NCI-H82 (cell line): ENCODE data around the gene GFI1B.

Source experiments
- DNase-seq: peaks from one replicate; lab custom pipeline; 2025; lab: John Stamatoyannopoulos, UW

GFI1B gene

DNA sequence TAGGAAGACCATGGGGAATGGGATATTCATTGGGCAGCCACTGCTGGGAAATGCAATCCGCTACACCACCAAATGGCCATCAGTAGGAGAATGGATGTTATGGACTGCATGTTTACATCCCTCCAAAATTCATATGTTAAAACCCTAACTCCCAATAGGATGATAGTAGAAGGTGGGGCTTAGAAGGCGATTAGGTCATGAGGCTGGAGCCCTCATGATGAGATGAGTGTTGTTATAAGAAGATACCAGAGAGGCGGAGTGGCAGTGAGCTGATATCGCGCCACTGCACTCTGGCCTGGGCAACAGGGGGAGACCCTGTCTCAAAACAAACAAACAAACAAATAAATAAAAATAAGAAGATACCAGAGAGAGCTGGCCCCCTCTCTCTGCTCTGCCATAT lies 36.2 kb downstream of the GFI1B start:
- no peak for DNase-seq

DNA sequence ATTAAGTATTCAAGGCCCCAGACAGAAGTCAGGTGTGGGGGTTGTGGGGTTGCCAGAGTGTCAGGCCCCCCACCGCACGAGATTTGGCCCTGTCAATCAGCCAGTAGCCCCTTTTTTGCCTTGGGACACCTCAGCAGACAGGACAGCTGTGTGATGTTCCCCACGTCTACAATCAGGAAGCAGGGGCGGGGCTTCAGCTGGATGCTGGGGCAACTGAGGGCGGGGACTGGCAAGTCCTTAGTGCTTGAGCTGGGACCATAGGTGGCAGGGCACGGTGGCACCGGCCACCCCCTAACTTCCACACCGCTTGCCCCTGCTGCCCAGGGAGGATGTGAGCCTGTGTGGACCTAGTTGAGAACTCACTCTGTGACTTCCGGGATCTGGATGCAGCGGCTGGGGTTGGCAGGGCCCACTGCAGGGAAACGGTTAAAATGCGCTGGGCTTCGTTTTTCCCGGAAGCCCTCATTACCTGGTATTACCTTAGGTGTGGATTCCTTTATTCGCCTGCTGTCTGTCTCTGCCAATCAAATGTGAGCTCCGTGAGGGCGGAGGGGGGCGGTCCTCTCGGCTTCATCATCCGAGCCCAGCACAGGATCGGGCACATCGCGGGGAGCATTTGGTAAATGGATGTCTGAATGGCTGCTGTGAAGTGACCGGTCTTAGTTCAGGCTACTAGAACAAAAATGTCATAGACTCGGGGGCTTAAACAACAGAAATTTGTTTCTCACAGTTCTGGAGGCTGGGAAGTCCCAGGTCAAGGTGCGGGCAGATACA lies 44.8 kb downstream of the GFI1B start:
- peak; percentile 40 for DNase-seq

DNA sequence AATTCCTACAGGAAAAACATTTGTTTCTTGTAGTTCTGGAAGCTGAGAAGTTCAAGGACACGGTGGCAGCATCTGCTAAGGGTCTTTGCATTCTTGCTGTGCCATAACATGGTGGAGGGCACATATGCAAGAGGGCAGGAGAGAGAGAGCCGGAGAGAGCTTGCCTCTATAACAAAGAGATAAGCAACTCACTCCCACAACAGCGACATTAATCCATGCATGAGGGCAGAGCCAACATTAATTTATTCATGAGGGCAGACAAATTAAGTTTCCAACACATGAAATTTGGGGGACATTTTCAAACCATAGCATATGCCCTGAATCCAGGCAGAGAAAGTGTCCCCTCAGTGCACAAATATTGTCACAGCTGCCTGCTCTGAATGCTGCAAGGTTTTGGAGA lies 47.9 kb downstream of the GFI1B start:
- no peak for DNase-seq

DNA sequence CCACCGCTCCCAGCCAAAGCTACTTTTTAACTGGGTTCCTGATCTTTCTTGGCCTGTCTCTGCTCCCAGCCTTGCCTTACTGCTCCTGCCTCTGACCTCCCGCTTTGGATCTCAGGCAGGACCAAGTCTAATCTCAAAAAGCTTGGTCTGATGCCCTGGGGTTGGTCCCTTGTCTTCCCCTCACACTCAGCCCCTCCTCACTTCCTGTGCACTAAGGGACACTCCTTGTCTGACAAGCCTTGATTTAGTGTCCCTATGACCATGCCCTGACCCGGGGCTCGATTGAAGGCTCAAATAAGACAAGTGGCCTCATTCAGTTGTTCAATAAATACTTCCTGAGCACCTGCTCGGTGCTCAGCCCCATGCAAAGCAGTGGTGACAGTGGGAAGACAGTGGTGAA lies 48.6 kb downstream of the GFI1B start:
- no peak for DNase-seq

DNA sequence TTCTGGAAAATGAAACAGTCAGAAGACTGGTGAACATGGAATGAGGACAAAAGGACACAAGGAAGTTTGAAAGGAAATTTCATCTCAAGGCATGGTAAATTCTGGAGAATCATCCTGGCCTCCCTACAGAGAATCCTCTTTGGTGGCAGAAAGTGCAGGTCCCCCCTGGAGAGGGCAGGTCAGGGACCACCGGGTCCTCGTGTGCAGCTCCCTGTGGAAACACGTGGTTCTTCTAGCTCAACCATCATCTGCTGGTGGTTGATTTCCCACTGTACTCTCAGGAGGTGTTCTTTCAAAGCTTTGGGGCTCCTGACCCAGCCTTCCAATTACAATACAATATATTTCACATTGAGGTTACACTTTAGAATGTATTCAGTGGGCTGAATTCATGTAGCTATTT lies 49.7 kb downstream of the GFI1B start:
- DNase-seq, result no peak

DNA sequence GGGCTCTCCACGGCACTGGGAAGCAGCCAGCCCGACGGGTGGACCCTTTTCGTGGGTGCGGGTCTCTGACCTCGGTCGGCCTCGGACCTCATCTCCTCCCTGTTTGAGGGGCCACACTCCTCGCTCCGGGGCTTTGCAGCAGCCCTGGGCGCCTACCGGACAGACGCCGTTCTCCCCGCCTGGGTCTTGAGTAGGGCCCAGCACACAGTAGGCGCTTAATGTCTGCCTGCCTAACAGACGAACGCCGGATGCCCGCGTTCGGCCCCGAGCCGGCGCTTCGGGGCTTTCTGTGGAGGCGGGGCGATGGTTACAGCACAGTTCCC lies 51.5 kb downstream of the GFI1B start:
- DNase-seq, result no peak

DNA sequence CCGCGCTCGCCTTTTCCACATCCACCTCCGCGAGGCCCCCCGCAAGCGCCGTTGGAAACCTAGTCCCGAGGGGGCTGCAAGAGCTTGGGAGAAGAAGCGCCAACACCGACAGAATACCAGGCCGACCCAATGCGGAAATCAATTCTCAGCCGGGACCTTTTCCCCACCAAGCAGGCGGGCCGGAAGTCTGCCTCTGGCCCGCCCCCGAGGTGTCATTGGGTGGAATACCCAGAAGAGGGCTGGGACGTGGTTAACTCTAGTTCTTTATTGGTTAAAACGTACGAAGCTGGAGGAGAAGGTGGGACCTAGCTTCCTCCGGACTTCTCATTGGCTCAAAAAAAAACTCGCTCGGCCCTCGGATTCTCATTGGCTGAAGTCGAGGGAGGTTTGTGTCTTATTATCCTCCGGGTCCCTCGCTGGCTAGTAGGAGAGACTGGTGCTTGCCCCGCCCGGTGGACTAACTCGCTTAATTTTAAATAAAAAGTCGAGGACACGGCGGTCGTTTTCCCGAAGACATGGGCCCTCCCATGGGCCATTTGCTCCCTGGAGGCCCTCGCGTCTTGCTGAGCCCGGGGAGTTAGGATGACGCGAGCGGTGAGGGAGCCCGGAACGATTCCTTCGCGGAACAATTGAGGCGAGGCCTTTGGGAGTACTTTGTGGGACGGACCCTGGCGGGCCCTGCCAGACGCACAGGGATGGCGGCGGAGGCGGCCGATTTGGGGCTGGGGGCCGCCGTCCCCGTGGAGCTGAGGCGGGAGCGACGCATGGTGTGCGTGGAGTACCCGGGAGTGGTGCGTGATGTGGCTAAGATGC lies 52.0 kb downstream of the GFI1B start, which contains the start of gene GTF3C5:
TSS of gene GTF3C5 (plus strand) at position 681 of the 813 bp plus-strand sequence. CDS start at position 696, 15 bp downstream.
- DNase-seq, result peak; percentile 99

DNA sequence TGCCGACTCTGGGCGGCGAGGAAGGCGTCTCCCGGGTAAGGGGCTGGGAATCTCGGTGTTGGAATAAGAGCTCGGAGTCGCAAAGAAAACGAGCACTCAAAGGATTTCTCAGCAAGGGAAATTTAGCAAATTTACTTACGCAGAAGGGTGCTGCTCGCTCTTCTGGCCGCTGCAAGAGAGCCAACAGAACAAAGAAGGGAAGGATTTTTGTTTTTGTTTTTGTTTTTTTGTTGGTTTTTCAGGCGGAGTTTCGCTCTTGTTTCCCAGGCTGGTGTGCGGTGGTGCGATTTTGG lies 52.6 kb downstream of the GFI1B start:
- DNase-seq, result no peak

DNA sequence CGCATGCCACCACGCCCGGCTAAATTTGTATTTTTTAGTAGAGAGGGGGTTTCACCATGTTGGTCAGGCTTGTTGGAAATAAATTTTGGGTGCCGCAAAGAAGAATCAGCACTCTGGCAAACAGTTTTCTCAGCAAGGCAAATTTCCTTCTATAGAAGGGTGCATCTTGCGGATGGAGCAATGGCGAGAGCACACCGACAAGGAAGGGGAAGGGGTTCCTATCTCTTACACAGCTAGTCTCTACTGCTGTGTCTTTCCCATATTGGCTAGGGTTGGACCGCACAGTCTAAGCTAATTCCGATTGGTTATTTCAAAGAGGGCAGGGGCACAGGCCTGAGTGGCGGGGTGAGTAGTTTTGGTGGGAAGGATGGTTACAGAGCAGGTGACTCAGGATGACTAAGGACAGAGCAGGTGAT lies 53.0 kb downstream of the GFI1B start:
- DNase-seq, result peak; percentile 24

DNA sequence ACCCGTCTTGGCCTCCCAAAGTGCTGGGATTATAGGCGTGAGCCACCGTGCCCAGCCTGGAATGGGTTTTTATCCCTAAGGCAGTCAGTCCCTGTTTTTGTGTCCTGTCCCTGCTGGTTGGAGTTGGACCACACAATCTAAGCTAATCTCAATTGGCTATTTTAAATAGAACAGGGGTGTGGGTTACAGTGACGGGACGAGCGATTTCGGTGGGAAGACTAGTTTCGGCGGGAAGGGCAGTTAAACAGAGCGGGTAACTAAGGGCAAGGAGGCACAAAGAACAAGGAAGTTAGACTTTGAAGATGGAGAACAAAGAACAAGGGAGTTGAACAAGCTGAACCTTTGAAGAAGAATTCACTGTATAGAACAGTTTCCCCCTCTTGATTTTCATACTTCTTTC lies 53.7 kb downstream of the GFI1B start:
- DNase-seq, result no peak

DNA sequence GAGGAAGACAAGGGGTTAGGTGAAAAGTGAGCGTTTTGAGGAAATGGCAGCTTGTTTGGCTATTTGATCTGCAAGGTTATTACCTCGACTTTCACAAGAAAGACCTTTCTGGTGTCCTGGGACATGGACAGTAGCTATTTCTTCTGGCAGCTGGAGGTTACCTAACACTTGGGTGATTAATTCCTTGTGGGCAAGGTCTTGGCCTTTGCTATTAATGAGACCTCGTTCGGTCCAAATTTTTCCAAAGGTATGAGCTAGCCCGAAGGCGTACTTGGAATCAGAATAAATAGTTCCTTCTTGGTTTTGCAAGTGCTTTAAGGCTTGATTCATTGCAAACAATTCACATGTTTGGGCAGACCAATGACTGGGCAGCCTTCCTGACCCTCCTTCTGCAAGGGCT lies 57.2 kb downstream of the GFI1B start:
- no peak for DNase-seq

DNA sequence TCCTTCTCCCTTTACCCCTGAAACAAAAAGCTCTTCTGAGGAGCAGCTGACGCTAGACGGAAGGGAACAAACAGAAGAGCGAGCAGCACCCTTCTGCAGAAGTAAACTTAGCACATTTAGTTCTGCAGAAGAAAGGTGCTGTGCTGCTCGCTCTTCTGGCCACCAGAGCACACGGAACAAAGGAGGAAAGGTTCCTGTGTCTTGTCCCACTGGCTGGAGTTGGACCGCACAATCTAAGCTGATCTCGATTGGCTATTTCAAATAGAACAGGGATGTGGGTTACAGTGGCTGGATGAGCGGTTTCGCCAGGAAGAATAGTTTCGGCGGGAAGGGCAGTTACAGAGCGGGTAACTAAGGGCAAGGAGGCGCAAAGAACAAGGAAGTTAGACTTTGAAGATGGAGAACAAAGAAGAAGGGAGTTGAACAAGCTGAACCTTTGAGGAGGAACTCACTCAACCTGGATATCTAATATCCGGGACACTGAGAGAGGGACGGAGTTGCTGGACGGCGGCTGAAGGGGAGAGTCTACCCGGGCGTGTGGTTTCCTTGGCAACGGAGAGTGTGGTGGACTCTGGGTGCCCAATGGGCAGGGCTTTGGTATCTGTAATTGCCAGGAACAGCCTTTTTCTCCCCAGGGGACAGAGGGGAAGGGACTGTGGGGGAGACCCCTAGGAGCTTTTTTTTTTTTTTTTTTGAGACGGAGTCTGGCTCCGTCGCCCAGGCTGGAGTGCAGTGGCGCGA lies 59.5 kb downstream of the GFI1B start:
- DNase-seq, result no peak

DNA sequence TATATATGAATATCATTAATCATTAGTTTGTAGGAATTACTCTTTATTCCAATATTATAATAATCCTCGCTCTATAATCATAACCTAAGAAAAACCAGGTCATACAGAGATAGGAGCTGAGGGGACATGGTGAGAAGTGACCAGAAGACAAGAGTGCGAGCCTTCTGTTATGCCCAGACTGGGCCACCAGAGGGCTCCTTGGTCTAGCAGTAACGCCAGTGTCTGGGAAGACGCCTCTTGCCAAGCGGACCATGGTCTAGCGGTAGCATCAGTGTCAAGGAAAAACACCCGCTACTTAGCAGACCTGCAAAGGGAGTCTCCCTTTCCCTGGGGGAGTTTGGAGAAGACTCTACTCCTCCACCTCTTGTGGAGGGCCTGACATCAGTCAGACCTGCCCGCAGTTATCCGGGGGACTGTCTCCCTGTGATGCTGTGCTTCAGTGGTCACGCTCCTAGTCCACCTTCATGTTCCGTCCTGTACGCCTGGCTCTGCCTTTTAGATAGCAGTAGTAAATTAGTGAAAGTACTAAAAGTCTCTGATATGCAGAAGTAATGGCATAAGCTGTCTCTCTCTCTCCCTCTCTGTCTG lies 62.5 kb downstream of the GFI1B start:
- peak; percentile 56 for DNase-seq
